Iris pigment epithelial cell (primary cell): ENCODE data around the gene SOX8.

ENCODE experiments used
- DNase-seq: peaks from one replicate; pipeline ENCODE4 v3.0.0-alpha.2; 2011; ENCODE audit warnings: low read depth

SOX8 gene

GRCh38 chr16:1009358-1010150 is 28.0 kb downstream of the SOX8 start:
- no peak for DNase-seq

- no peak for DNase-seq
These were observed 28.7 kb downstream of the SOX8 start for GRCh38 chr16:1010251-1010650.

- no peak for DNase-seq
These were observed 29.2 kb downstream of the SOX8 start for GRCh38 chr16:1010815-1011214.

GRCh38 chr16:1011316-1012082 is 29.9 kb downstream of the SOX8 start:
- no peak for DNase-seq

- DNase-seq = no peak
These were observed 30.6 kb downstream of the SOX8 start for GRCh38 chr16:1012135-1012534.

GRCh38 chr16:1012722-1013592 is 31.4 kb downstream of the SOX8 start:
- no peak for DNase-seq

GRCh38 chr16:1013593-1013900 is 32.0 kb downstream of the SOX8 start:
- no peak for DNase-seq

GRCh38 chr16:1014221-1014620 is 32.7 kb downstream of the SOX8 start:
- DNase-seq = no peak

GRCh38 chr16:1014771-1015495 is 33.4 kb downstream of the SOX8 start:
- no peak for DNase-seq

GRCh38 chr16:1018447-1019198 is 37.1 kb downstream of the SOX8 start:
- no peak for DNase-seq

- peak; percentile 63 for DNase-seq
These were observed 37.9 kb downstream of the SOX8 start for GRCh38 chr16:1019231-1020090.

GRCh38 chr16:1020091-1020399 is 38.5 kb downstream of the SOX8 start:
- DNase-seq = no peak

GRCh38 chr16:1020591-1020990 is 39.0 kb downstream of the SOX8 start:
- DNase-seq = no peak

- no peak for DNase-seq
These were observed 40.1 kb downstream of the SOX8 start for GRCh38 chr16:1021553-1022160.

- no peak for DNase-seq
These were observed 40.9 kb downstream of the SOX8 start for GRCh38 chr16:1022466-1022865.

- DNase-seq = no peak
These were observed 42.6 kb downstream of the SOX8 start for GRCh38 chr16:1024138-1024537.

- peak; percentile 40 for DNase-seq
These were observed 43.7 kb downstream of the SOX8 start for GRCh38 chr16:1025183-1025809.

GRCh38 chr16:1026057-1026783 is 44.6 kb downstream of the SOX8 start:
- DNase-seq = no peak
